Measurements from ENCODE around the gene SMU1.

DNA sequence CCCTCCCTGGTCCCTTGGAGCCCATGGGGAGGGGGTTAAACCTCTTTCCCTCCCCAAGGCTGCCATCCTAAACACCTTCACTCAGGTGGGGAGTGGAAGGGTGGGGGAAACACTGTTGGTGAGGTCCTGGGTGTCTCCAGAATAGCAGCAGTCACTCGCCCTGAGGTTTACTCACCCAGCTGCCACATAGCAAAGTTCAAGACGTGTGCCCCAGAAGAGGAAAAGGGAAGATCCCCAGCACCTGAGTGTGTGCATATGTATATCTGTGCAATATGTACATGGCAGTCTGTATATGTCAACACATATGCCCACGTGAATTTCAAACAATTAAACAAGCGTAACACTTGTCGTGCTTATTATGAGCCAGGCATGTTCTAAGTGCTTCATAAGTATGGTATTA lies 31.3 kb upstream of the SMU1 start:
- TF ChIP-seq EZH2phosphoT487 (IDR thresholded peaks at IDR 0.05; ENCODE audit: borderline replicate concordance) = no peak
- TF ChIP-seq, protein P1, sequence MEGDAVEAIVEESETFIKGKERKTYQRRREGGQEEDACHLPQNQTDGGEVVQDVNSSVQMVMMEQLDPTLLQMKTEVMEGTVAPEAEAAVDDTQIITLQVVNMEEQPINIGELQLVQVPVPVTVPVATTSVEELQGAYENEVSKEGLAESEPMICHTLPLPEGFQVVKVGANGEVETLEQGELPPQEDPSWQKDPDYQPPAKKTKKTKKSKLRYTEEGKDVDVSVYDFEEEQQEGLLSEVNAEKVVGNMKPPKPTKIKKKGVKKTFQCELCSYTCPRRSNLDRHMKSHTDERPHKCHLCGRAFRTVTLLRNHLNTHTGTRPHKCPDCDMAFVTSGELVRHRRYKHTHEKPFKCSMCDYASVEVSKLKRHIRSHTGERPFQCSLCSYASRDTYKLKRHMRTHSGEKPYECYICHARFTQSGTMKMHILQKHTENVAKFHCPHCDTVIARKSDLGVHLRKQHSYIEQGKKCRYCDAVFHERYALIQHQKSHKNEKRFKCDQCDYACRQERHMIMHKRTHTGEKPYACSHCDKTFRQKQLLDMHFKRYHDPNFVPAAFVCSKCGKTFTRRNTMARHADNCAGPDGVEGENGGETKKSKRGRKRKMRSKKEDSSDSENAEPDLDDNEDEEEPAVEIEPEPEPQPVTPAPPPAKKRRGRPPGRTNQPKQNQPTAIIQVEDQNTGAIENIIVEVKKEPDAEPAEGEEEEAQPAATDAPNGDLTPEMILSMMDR (conservative IDR thresholded peaks at IDR 0.05; ENCODE audit: low read length) = no peak
